Activated naive CD8-positive, alpha-beta T cell treated with anti-CD3 and anti-CD28 coated beads, Interleukin-2, amount 10 ng/mL, durations not matched to agents 7 days and 5 days (primary cell): Measurements from ENCODE around the gene LMAN2L. TPM values are rescaled to one million over a fixed set of nuclear protein-coding genes. Genes with fewer than 3 reads are reported as not detected.

Source experiments
- ATAC-seq: fragments of 150-1000 bp; cut with Tn5 transposase; one replicate; pipeline ENCODE4 v1.10.0; 2021; ENCODE audit warnings: low read depth, moderate library complexity
- POLR2A ChIA-PET: fragments of 350-600 bp; sonication (Branson Sonifier 250); formaldehyde crosslinking; loops from one replicate; lab custom pipeline; 2021; ENCODE audit warnings: antibody characterized with exemption; lab: Charles Lee
- DNase-seq: peaks from one replicate; pipeline ENCODE4 v3.0.0; 2021
- H3K27ac Mint-ChIP-seq: one replicate; pipeline ENCODE4 v1.8.0; 2022; ENCODE audit warnings: mild to moderate bottlenecking, mixed read lengths
- H3K27me3 Mint-ChIP-seq: one replicate; pipeline ENCODE4 v1.8.0; 2022; ENCODE audit warnings: mild to moderate bottlenecking, moderate library complexity, mixed read lengths
- H3K36me3 Mint-ChIP-seq: one replicate; pipeline ENCODE4 v1.8.0; 2021; ENCODE audit warnings: mild to moderate bottlenecking, mixed read lengths
- H3K4me1 Mint-ChIP-seq: one replicate; pipeline ENCODE4 v1.8.0; 2021; ENCODE audit warnings: mixed read lengths
- H3K4me3 Mint-ChIP-seq: one replicate; pipeline ENCODE4 v1.8.0; 2022; ENCODE audit warnings: mild to moderate bottlenecking, moderate library complexity, mixed read lengths
- H3K9me3 Mint-ChIP-seq: one replicate; pipeline ENCODE4 v1.8.0; 2021; ENCODE audit warnings: mixed read lengths
- total RNA-seq, 2 experiments: library from RNA; stranded (reverse); gene quantifications; one replicate each; pipeline ENCODE4 v1.2.3, GENCODE V29; 2021

LMAN2L gene
- total RNA-seq, 2 experiments from 2014 or later = 7.2 to 7.3 TPM

GRCh38 chr2:96767135-96767871, 27.4 kb upstream of the LMAN2L start:
- no peaks in the 10 kb centered on the region for H3K9me3 Mint-ChIP-seq
- no peaks in the 10 kb centered on the region for H3K27me3 Mint-ChIP-seq
- H3K27ac Mint-ChIP-seq = no peak overlapping the region
- DNase-seq = no peak
- no peak overlapping the region for H3K4me3 Mint-ChIP-seq
- no peaks in the 10 kb centered on the region for H3K36me3 Mint-ChIP-seq
- POLR2A ChIA-PET = interaction anchor here (0.8 kb wide), 1 partner anchor 69 kb away, joined by 3 read pairs; no protein-coding TSS in a partner anchor
- H3K4me1 Mint-ChIP-seq = peaks cover 25% of the 10 kb centered on the region
- ATAC-seq = no peak

DNA sequence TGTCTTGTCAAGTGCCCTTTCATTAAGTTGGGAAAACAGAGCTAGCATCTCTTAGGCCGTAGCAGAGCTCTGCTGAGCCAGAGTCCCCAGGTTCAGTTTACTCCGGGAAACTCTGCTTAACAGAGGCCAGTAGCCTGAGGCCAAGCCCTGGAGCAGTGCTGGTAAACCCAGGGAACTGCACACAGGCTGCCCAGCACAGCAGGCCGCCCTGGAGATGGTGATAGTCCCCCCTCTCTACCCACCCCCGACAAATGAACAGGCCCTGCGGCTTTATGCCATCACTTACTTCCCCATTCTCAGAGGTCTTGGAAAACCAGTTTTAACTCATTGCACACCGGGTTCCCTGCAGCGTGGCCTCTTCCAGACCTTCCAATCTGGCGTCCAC, 24.4 kb upstream of the LMAN2L start:
- H3K4me1 Mint-ChIP-seq = peaks cover 42% of the 10 kb centered on the region
- no peak overlapping the region for H3K27ac Mint-ChIP-seq

GRCh38 chr2:96763511-96764252, 23.8 kb upstream of the LMAN2L start:
- ATAC-seq (no peak), DNase-seq (peak; percentile 36)
- Mint-ChIP-seq H3K27me3 (no peaks in the 10 kb centered on the region), H3K36me3 (no peaks in the 10 kb centered on the region), H3K4me3 (peak overlapping the region; percentile 85), H3K27ac (peak overlapping the region; percentile 7), H3K9me3 (no peaks in the 10 kb centered on the region), H3K4me1 (peaks cover 42% of the 10 kb centered on the region)
- POLR2A ChIA-PET = interaction anchor here (1.0 to 4.0 kb wide), 4 partner anchors 11 to 199 kb away, joined by 3 to 16 read pairs (median 4); no protein-coding TSS in a partner anchor

More for the DNA sequence above, 24.4 kb upstream of the LMAN2L start:
- Mint-ChIP-seq H3K36me3 (no peaks in the 10 kb centered on the region), H3K27me3 (no peaks in the 10 kb centered on the region), H3K9me3 (no peaks in the 10 kb centered on the region), H3K4me3 (peak overlapping the region; percentile 85)
- DNase-seq (no peak), ATAC-seq (no peak)
- POLR2A ChIA-PET = interaction anchor here (1.5 kb wide), 1 partner anchor 199 kb away, joined by 4 read pairs; no protein-coding TSS in a partner anchor

- H3K9me3 Mint-ChIP-seq = no peaks in the 10 kb centered on the region
- H3K4me1 Mint-ChIP-seq = peaks cover 42% of the 10 kb centered on the region
- DNase-seq = no peak
- H3K27ac Mint-ChIP-seq = peak overlapping the region; percentile 35
- H3K36me3 Mint-ChIP-seq = no peaks in the 10 kb centered on the region
- H3K27me3 Mint-ChIP-seq = no peaks in the 10 kb centered on the region
- POLR2A ChIA-PET = interaction anchor here (1.0 to 4.0 kb wide), 4 partner anchors 12 to 200 kb away, joined by 3 to 16 read pairs (median 4); no protein-coding TSS in a partner anchor
- peak overlapping the region; percentile 85 for H3K4me3 Mint-ChIP-seq
- ATAC-seq = no peak
Observed at GRCh38 chr2:96762529-96763311, 22.9 kb upstream of the LMAN2L start.

- no peaks in the 10 kb centered on the region for H3K27me3 Mint-ChIP-seq
Observed at GRCh38 chr2:96760986-96761832, 21.3 kb upstream of the LMAN2L start.

GRCh38 chr2:96760036-96760985, 20.4 kb upstream of the LMAN2L start, which contains the start of gene CNNM4:
TSS of gene CNNM4 (plus strand) at chr2:96760902. CDS start at chr2:96761000, 98 bp downstream.
- no peaks in the 10 kb centered on the region for H3K27me3 Mint-ChIP-seq
- POLR2A ChIA-PET = interaction anchor here (1.3 to 4.0 kb wide), 2 partner anchors 14 to 123 kb away, joined by 5 to 16 read pairs; partner anchors contain the start of gene KANSL3
- DNase-seq (peak; percentile 93), ATAC-seq (peak; percentile 93)
- no peaks in the 10 kb centered on the region for H3K9me3 Mint-ChIP-seq
- H3K4me3 Mint-ChIP-seq = peak within 1 kb of the TSS; percentile 89
- H3K27ac Mint-ChIP-seq = peak within 1 kb of the TSS; percentile 87
- H3K36me3 Mint-ChIP-seq = no peaks in the 10 kb centered on the region
- H3K4me1 Mint-ChIP-seq = peaks cover 40% of the 10 kb centered on the region

More at GRCh38 chr2:96760986-96761832, 21.3 kb upstream of the LMAN2L start:
- no peak for DNase-seq
- ATAC-seq = peak; percentile 77
- Mint-ChIP-seq H3K9me3 (no peaks in the 10 kb centered on the region), H3K27ac (peak overlapping the region; percentile 87), H3K4me3 (peak overlapping the region; percentile 85), H3K4me1 (peaks cover 40% of the 10 kb centered on the region), H3K36me3 (no peaks in the 10 kb centered on the region)
- POLR2A ChIA-PET = interaction anchor here (1.3 to 4.0 kb wide), 2 partner anchors 13 to 124 kb away, joined by 5 to 16 read pairs; partner anchors contain the start of gene KANSL3

- ATAC-seq = no peak
- POLR2A ChIA-PET = interaction anchor here (1.0 kb wide), 1 partner anchor 26 kb away, joined by 4 read pairs; no protein-coding TSS in a partner anchor
Observed at GRCh38 chr2:96759548-96759947, 19.7 kb upstream of the LMAN2L start.

DNA sequence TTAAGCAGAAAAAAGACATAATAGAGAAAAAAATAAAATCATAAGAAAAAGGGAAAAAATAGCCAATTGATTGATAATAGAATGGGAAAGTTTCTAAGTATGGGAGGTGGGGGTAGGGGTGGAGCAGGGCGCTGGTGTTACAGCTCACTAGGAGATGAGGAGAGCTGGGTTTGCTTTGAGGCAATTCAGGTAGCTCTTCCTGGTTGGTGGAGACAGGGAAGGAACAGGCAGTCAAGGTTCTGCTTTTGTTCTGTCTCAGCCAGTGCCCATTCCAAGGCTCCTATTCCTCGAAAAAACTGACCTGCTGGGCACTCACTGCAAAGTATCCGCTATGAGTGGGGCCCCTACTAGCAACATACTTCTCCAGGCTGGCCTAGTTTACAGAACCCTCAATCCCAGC, 19.1 kb upstream of the LMAN2L start:
- H3K27me3 Mint-ChIP-seq = no peaks in the 10 kb centered on the region
- peaks cover 32% of the 10 kb centered on the region for H3K4me1 Mint-ChIP-seq
- ATAC-seq (no peak), DNase-seq (no peak)
- POLR2A ChIA-PET = interaction anchor here (1.0 to 1.4 kb wide), 2 partner anchors 25 to 122 kb away, joined by 4 to 5 read pairs; no protein-coding TSS in a partner anchor
- H3K36me3 Mint-ChIP-seq = no peaks in the 10 kb centered on the region
- no peaks in the 10 kb centered on the region for H3K9me3 Mint-ChIP-seq
- no peak overlapping the region for H3K4me3 Mint-ChIP-seq
- no peak overlapping the region for H3K27ac Mint-ChIP-seq

More at GRCh38 chr2:96759548-96759947, 19.7 kb upstream of the LMAN2L start:
- Mint-ChIP-seq H3K4me1 (peaks cover 38% of the 10 kb centered on the region), H3K27ac (peak overlapping the region; percentile 76), H3K36me3 (no peaks in the 10 kb centered on the region), H3K27me3 (no peaks in the 10 kb centered on the region), H3K4me3 (peak overlapping the region; percentile 89), H3K9me3 (no peaks in the 10 kb centered on the region)
- no peak for DNase-seq

DNA sequence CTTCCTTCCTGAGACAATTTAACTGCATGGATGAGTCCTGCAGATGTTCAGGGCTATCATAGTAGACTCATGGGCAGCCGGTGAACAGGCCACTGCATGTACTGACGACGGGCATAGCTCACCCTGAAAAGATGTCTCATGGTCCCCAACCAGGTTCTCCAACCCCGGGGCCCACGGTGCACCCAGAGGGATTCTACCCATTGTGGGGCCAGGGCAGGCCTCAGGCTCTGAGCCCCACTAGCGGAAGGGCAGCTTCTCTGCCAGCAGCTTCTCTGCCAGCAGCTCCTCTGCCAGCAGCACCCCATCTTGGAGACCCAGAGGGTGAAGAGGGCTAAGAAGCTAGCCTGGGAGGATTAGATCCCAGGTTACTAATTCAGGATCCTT, 17.6 kb upstream of the LMAN2L start:
- Mint-ChIP-seq H3K27ac (no peak overlapping the region), H3K9me3 (no peaks in the 10 kb centered on the region), H3K4me3 (no peak overlapping the region), H3K36me3 (no peaks in the 10 kb centered on the region), H3K4me1 (peaks cover 21% of the 10 kb centered on the region), H3K27me3 (no peaks in the 10 kb centered on the region)
- ATAC-seq (no peak), DNase-seq (no peak)
- POLR2A ChIA-PET = interaction anchor here (1.4 kb wide), 1 partner anchor 120 kb away, joined by 5 read pairs; no protein-coding TSS in a partner anchor

DNA sequence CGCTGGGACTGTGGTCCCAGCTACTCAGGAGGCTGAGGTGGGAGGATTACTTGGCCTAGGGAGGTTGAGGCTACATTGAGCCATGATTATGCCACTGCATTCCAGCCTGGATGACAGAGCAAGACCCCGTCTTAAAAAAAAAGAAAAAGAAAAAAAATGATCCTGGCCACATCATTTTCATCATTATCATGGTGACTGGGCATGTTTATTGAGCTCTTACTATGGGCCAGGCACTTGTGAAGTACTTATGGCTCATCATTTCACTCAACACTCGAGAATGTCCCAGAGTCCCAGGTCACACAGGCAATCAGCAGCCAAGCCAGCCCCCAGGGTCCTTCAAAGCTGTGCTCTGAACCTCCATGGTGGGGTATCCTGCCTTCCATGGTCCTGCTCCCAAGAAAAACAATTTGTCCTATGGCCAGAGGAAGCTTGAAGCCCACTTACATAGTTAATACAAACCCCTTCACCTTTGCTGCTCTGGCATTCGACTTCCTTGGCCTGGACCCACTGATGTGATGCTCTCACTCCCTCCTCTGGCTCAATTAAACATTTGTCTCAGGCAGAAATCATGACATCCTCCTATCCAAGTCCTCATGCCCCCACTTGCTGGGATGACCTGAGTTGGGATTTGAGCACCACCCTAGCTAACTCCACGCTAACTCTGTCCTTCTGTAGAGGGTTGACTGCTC, 17.1 kb upstream of the LMAN2L start:
- POLR2A ChIA-PET = no interaction called here
- no peaks in the 10 kb centered on the region for H3K36me3 Mint-ChIP-seq
- ATAC-seq = no peak
- no peak for DNase-seq
- H3K4me1 Mint-ChIP-seq = peaks cover 16% of the 10 kb centered on the region
- H3K27me3 Mint-ChIP-seq = no peaks in the 10 kb centered on the region
- no peak overlapping the region for H3K27ac Mint-ChIP-seq
- H3K9me3 Mint-ChIP-seq = no peaks in the 10 kb centered on the region
- H3K4me3 Mint-ChIP-seq = no peak overlapping the region

GRCh38 chr2:96754317-96754716, 14.5 kb upstream of the LMAN2L start:
- ATAC-seq (no peak), DNase-seq (no peak)
- Mint-ChIP-seq H3K27ac (no peak overlapping the region), H3K9me3 (no peaks in the 10 kb centered on the region), H3K36me3 (no peaks in the 10 kb centered on the region), H3K4me3 (no peak overlapping the region), H3K27me3 (peaks cover 9% of the 10 kb centered on the region), H3K4me1 (no peaks in the 10 kb centered on the region)
- POLR2A ChIA-PET = no interaction called here
